NCI-H446 (cell line): ENCODE results near the gene PDE4D.
"Not testable (repeated sequence)": the region's sequence is repeated elsewhere in the genome, so short reads cannot be mapped to it uniquely, and the experiment has no call there.

Experiments
- DNase-seq, 2 experiments: peaks; one replicate each; lab custom pipeline; 2025; lab: John Stamatoyannopoulos, UW

The PDE4D gene

DNA sequence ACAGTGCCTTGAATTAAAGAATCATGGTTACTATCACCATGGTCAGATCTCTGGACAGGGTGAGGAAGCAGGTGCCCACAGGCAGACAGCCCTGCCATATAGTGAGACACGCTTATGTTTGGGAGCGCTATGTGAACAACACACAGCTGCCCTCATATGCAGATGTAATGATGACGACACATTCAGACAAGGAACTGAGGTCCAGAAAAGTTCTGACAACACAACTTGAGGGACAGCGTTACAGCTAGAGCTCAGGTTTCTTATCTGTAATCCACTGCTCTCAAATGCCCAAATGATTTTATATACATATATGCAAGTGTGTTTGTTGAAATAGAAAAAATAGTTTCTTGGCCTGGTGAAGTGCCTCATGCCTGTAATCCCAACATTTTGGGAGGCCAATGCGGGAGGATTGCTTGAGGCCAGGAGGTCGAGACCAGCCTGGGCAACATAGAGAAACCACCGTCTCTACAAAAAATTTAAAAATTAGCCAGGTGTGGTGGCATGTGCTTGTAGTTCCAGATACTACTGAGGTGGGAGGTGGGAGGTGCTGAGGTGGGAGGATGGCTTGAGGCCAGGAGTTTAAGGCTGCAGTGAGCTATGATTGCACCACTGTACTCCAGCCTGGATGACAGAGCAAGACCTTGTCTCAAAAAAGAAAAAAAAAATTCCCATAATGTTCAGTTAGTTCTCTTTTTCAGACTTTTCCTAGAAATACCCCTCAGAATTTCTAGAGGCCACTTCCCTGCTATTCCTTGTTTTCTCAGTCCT lies 887.4 kb downstream of the PDE4D start:
- no peak for DNase-seq

DNA sequence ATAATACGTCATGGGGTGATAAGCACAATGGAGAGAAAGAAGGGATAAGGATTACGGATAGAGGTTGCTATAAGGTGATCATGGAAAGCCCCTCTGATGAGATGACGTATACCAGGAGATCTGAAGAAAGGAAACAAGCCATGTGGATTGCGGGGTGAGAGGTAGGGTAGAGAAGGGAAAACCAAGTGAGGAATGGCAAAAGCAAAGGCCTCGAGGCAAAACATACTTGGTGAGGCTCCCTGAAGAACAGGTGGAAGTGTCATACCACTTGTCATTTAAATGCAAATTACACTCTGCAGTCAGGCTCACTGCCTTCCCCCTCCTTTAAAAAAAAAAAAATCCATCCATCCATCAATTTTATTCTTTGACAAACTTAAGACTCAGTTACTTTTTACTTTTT lies 889.9 kb downstream of the PDE4D start:
- DNase-seq = no peak

DNA sequence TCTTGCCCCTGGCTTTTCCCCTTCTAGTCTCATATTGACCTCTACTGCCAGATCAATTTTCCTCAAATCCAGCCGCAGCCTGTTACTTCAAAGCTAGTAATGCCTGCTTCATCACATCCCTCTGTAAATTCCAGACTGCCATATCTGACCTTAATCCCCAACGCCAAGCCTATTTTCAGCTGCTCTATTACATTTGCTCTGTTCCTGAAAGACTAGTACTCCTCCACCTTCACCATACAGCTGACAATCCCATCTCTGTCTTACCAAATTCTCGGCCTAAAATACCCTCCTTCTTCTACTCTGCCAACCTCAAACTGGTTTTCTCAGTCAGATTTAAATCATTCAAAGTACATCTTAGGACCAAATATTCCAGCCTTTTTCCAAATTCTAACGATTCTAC lies 890.4 kb downstream of the PDE4D start:
- no peak for DNase-seq

DNA sequence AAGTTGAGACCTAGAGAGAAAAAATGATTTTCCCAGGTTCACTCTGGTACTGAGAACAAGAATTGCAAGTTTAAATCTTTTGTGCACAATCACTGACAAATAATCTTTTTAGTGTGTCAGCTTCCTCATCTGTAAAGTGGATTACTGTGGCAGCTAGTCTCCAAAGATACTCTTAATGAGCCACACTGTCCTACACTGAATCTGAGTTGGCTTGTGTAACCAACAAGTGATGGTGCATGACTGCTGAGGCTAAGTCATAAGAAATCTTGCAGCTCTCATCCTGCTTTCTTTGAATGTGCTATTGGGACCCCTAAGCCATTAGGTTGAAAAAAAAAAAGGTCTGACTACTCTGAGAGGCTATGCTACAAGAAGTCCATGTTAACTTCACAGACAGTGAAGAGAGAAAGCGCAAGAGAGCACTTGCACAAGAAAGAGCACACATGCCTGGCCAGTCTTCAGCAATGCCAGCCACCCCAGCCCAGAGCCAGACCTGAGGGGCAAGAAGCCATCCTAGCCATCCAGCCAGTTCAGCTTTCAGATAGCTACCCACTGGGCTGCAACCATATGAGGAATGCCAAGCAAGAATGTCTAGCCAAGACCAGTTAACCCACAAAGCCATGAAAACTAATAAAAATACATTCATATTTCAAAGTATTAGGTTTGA lies 891.2 kb downstream of the PDE4D start:
- DNase-seq = no peak

DNA sequence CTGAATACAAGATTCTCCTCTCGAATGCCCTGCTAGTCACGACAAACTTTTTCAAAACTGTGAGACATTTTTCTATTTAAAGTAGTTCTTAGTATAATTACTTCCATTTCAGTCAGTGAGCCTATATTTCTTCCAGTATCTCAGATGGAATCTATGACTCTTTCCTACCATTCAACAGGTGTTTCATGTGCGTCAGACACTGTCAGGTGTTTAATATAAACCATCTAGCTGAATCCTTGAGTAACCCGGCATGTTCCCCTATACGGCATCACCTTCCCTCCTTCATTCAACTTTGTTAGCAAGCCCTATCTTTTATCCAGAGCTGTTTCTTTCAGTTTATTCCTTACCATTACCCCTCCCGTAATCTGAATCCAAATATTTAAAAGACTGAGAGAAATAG lies 891.8 kb downstream of the PDE4D start:
- DNase-seq = no peak

DNA sequence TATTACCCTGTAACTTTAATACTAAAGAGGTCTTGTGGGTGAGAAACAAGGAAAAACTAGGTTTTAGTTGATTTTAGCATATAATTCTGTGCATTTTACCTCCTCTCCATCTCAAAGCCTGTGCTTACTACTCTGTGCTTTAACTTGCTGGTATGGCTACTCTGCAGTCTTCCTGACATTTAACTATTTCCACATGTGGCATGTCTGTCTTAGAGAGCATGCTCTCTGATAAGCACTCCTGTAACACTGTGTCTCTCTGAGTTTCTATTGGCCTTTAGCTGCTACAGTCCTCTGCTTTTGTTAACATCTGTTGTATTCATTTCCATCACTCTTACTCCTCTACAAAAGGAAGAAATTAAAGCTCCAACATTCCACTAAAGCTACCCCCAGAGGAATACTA lies 892.4 kb downstream of the PDE4D start:
- DNase-seq = no peak

DNA sequence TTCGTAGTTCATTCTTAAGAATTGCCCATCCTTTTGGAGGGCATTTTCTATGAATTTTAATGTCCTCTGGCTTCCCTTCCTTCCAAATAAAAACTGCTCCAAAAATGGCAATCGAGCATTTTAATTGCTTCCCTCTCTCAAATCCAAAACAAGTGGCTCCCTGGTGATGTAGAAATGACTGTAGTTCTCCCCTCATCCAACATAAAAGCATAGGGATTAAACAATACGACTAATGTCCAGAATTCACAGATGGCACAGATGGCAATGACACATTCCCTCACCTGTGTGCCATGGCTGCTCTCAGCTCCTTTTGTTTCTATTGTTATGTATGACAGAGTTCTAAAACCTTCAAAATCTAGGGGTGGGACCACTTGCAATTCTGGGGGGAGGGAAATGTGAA lies 893.3 kb downstream of the PDE4D start:
- no peak for DNase-seq

DNA sequence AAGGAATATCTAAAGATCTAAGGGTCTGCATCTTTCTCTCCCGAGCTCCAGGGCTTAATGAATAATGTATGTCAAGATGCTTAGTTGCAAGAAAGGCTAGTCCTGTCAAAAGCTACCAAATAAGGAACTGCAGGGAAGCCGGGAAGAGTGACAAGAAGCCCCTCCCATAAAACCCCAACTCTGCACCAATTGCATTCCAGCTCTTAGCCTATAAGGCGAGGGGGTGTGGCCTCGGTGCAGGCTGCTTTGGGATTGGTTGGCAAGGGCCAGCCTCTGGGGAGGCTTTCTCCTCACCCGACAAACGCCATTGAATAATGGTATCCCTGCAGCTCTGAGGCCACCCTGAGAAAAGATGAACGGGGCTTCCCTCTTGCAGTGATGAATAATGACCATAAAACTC lies 893.7 kb downstream of the PDE4D start:
- no peak for DNase-seq

DNA sequence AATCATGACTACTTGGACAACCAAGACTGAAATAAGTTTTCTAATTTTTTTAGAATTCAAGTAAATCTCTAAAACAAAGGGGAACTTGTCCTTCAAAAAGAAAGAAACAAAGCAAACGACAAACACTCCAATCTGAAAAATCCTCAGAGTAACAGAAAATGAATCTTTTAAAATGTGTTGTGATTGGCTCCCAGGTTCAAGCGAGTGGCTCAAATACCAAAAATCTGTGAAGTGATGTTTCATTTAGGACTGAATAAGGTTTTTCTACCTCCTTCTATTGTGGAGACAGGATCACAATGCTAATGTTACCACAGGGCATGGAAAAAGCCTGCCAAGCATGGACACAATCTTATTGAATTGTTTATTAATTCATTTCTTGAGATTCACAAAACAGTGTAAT lies 895.0 kb downstream of the PDE4D start:
- DNase-seq = no peak

DNA sequence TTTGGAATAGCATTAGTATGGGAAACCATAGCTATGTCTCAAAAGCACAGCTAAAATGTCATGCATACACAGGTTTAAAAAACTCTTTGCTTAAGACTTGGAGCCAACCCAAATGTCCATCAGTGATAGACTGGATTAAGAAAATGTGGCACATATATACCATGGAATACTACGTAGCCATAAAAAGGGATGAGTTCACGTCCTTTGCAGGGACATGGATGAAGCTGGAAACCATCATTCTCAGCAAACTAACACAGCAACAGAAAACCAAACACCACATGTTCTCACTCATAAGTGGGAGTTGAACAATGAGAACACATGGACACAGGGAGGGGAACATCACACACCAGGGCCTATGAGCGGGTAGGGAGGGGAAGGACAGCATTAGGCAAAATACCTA lies 897.7 kb downstream of the PDE4D start:
- not testable (repeated sequence) for DNase-seq

DNA sequence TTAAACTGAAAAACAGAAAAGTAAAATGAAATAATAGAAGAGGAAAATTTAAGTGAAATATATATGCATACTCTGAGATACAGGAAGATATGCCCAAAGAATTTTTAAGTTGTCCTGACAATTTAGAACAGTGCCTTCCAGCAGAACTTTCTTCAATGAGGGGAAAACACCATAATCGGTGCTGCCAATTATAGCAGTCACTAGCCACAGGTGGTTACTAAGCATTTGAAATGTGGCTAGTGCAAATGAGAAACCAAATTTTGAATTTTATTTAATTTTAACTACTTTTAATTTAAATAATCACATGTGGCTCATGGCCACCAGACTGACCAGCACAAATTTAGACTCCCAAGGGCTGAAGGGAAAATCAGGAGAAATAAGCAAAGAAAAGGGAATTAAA lies 900.1 kb downstream of the PDE4D start:
- DNase-seq = no peak

DNA sequence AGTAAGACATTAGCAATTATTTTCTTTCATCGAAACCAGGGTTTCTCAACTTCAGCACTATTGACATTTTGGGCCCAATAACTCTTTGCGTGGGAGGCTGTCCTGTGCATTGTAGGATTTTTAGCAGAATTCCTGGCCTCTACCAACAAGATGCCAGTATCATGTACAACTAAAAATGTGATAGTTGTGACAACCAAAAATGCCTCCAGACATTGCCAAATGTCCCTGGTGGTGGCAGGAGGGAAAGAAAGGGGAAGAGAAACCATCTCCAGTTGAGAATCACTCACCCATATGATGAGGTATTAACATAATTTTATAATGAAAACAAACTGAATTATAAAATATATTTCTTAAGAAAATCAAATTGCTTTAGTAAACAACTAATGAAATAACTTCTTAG lies 904.6 kb downstream of the PDE4D start:
- DNase-seq = no peak

DNA sequence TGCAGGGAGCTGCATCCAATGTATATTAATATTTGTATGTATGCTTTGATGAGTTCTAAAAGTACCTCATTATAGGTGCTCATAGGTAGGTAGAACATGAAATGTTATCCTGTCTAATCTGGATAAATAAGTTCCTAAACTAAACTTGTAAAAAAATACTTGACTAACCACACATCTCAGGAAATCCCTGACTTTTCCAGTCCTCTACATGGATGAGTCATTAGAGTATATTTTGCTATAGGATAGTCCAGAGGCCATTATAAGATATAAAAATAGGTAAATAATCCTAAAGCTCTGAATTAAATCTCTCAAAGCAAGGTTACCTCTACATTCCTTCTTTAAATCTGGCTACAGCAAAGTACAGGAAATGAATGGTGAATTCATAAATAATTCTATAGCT lies 906.3 kb downstream of the PDE4D start:
- DNase-seq = no peak

DNA sequence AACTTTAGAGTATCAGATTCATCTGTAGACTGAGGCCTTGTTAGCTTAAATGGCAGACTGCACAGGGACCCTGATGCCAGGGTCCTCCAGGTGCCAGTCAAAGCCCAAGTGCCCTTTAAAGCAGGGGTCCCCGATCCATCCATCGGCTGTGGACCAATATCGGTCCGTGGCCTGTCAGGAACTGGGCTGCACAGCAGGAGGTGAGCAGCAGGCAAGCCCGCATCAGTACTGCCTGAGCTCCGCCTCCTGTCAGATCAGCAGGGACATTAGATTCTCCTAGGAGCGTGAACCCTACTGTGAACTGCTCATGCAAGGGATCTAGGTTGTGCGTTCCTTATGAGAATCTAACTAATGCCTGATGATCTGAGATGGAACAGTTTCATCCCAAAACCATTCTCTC lies 907.2 kb downstream of the PDE4D start:
- DNase-seq = no peak

DNA sequence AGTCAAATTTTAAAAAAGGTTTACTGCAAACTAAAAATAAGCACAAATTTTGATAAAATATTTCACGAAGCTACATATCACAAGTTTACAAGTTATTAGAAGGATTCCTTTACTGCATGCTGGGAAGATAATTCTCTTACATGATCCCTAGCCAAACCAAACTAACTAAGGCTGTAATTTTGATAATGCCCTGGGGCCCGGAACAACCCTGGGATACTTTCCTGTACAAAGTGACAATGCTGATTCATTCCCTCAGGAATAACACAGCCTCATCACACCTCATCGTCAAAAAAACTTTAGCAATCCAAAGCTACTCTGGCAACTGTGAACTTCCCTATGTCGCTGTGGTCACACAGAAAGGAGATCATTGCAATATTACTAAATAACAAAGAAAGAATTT lies 907.8 kb downstream of the PDE4D start:
- DNase-seq = no peak

DNA sequence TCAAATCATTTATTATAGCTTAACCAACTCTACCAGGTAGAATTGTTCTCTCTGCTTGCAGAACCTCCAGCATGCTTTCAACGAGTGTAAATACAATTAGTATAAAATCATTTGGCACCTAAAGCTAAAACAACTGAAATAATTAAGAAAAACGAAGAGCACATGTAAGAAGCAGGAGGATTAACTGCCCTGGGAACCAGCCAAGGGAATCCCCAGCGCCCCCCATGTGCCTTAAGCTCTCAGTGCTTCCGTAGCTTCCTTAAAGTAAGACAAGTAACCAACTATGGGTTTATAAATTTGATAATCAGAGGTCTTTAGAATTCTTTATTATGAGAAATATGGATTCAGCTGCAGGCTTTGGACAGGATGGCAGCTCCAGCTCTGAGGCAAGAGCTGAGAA lies 908.2 kb downstream of the PDE4D start:
- no peak for DNase-seq

DNA sequence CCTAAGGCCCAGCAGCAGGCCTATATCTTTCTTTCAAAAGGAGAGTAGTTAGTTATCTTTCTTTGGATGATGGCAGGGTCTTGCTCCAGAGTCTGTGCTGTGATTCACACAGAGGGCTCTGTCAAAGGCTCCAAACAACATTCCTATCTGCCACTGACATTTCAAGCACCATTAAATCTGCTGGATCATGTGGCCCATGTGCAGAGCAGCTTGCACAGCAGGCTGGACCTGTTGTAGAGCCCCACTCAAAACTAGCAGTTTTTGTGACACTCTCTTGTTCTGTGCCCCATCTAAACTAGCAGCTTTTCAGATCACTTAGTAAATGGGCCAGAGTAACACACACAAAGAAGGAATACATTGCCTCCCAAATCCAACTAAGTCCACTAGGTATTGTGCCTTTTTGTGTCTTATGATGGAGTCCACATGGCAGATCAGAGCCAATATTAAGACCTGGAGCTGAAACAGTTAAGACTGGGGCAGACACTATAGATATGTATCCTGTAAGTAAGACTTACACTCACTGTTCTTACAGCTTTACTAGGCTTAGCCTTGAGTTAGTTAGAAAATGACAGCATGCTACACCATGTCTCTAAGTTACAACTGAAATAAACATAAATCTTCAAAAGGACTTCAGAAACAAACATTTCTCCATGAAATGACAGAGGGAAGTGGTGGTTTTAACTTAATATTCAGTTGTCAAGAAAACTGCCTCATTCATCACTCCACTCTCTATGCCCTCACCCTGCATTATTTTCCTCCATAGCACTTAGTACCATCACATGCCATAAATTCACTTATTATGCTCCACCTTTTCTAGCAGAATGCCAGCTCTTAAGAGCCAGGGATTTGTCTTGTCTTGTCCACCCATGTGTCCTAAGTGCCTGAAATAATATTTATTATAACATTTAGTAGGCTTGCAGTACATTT lies 909.7 kb downstream of the PDE4D start:
- no peak for DNase-seq

DNA sequence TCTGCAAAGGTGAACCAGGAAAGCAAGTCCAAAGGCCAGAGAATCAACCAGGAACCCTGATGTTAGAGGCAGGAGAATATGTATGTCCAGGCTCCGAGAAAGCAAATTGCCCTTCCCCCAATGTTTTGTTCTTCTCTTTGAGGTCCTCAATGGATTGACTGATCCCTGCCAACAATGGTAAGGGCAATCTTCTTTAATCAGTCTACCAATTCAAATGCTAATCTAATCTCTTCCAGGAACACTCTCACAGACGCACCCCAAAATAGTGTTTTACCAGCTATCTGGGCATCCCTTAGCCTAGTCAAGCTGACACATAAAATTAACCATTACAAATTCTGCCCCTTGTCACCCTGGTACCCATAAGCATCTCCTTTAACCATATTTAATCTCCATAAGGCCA lies 912.6 kb downstream of the PDE4D start:
- DNase-seq = no peak

DNA sequence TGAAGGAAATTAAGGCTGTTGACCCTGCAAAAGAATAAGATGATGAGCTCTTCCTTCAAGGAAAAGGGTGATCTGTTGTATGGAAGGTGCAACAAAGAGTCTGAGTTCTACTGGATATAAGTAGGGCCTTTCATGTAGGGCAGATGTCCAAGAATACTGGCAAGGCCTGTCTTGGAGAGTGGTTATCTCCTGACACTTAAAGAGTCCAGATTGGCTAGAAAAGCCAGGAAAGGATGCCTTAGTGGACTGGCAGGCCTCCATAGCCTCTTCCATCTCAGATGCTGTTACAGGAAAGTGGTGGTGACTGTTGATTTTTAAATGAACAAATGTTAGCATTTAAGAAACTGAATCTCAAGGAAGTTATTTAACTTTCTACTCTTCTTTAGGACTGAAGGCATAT lies 914.4 kb downstream of the PDE4D start:
- DNase-seq = no peak

DNA sequence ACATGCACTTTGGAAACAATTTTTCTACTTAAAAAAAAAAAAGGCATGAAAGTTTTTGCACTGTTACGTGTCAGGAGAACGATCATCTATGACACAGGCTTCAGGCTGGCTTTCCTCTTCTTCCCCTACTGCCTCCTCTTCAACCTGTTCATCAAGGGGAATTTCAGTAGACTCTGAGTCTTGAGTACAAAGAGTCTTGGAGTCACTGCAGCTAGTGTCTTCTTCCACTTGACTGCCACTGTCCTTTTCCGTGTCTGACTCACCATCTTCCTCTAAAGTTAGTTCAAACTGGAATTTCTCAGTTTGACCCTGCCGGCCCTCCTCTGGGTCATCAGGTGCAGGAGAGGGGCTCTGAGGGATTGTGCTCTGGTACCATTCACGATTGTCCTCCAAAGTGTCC lies 918.9 kb downstream of the PDE4D start:
- DNase-seq = no peak

DNA sequence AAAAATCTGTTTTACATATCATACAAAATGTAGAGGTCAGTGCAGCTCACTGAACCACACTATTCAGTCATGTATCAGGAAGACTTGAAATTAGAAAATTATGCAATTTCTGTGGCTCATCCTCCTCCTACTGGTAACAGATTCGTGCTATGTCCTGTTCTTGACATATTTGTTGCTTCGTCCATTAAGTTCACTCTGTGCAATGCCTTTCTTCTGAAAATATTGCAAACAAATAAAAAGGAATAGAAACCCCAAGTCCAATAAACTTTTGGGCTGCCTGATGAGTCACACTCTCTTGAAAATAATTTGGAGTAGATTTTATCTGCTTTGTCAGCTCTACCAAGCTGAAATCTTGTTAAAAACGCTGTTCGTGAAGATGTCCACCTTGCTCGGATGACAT lies 919.4 kb downstream of the PDE4D start:
- DNase-seq = no peak

DNA sequence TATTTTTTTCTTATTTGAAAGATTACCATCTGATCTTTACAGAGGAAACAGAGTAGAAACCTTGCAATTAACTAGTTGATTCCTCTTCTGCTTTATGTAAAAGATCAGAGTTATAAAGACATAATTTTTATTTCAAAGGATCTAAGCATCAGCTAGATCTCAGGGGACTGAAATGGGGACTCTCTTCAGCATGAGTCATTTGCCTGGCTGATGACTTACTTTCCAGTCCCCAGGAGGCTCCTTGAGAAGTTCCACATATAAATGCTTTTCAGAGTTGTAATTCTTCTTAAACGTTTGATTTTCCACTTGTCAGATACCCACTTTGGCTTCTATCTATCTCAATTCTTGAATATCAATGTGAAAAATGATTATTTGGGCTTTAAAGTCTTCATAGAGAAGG lies 921.2 kb downstream of the PDE4D start:
- no peak for DNase-seq

DNA sequence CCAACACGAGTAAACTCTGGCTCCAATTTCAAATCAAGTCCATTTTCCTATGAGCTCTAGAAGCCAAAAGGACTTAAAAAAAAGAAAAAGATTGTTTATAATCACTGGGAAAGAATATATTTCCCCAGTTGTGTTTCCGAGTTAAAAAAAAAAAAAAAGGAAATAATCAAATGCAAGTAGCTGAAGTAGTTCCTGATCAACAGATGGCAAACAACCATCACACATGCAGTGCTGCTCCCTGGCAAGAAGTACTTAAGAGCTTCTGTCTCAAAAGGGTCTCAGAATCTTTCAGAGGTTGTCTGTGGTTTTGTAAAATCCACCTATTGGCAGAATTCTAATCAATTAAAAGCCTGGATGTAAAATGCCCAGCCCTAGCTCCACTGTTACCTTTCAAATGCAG lies 922.8 kb downstream of the PDE4D start:
- DNase-seq = no peak
